Neural cell (in vitro differentiated cells): ENCODE results near the gene SPAM1. TPM values are rescaled to one million over a fixed set of nuclear protein-coding genes. Genes with fewer than 3 reads are reported as not detected.

Experiments used
- H2AFZ ChIP-seq: fragments of 200-600, 300-800 bp; sonication (generic), shearing (Covaris generic); 2 replicates; pipeline ENCODE4 v1.6.0; 2014; ENCODE audit warnings: low read depth, mild to moderate bottlenecking, antibody characterized with exemption, low read length, moderate library complexity
- H3F3A ChIP-seq: fragments of 200-600 bp; shearing (Covaris generic); 2 replicates; pipeline ENCODE4 v1.6.1; 2016; ENCODE audit warnings: mild to moderate bottlenecking, moderate library complexity, mixed read lengths, antibody characterized with exemption, low read length; ENCODE audit not compliant: insufficient read depth, poor library complexity, severe bottlenecking
- H3K27ac ChIP-seq: fragments of 200-600, 300-800 bp; sonication (generic), shearing (Covaris generic); 2 replicates; pipeline ENCODE4 v1.5.1; 2014; ENCODE audit warnings: mild to moderate bottlenecking, low read length, moderate library complexity
- H3K27me3 ChIP-seq: fragments of 300-800, 200-600 bp; sonication (generic), shearing (Covaris generic); 2 replicates; pipeline ENCODE4 v1.6.0; 2014; ENCODE audit warnings: mild to moderate bottlenecking, low read depth, low read length, moderate library complexity; ENCODE audit not compliant: insufficient read depth
- H3K36me3 ChIP-seq: fragments of 300-800, 200-600 bp; sonication (generic), shearing (Covaris generic); 2 replicates; pipeline ENCODE4 v1.5.1; 2014; ENCODE audit warnings: mild to moderate bottlenecking, antibody characterized with exemption, low read length, moderate library complexity; ENCODE audit not compliant: insufficient read depth
- H3K4me2 ChIP-seq: fragments of 300-800, 200-600 bp; sonication (generic), shearing (Covaris generic); 2 replicates; pipeline ENCODE4 v1.6.0; 2014; ENCODE audit warnings: mild to moderate bottlenecking, low read length
- H3K4me3 ChIP-seq: fragments of 300-800, 200-600 bp; sonication (generic), shearing (Covaris generic); 2 replicates; pipeline ENCODE4 v1.5.1; 2014; ENCODE audit warnings: mild to moderate bottlenecking, low read length, moderate library complexity
- H3K79me2 ChIP-seq: fragments of 200-600 bp; shearing (Covaris generic); replicated peaks from 2 replicates; pipeline ENCODE4 v1.6.0; 2014; ENCODE audit warnings: mild to moderate bottlenecking, low read length, moderate library complexity; ENCODE audit not compliant: insufficient read depth
- H3K9ac ChIP-seq: fragments of 300-800, 200-600 bp; sonication (generic), shearing (Covaris generic); 2 replicates; pipeline ENCODE4 v1.6.1; 2016; ENCODE audit warnings: mild to moderate bottlenecking, low read length, mixed read lengths
- H3K9me2 ChIP-seq: fragments of 200-600 bp; shearing (Covaris generic); 2 replicates; pipeline ENCODE4 v1.6.1; 2016; ENCODE audit warnings: mild to moderate bottlenecking, low read length, mixed read lengths; ENCODE audit not compliant: insufficient read depth
- H3K9me3 ChIP-seq: fragments of 200-600, 300-800 bp; sonication (generic), shearing (Covaris generic); 2 replicates; pipeline ENCODE4 v1.6.1; 2016; ENCODE audit warnings: mild to moderate bottlenecking, mixed run types, low read length, moderate library complexity, mixed read lengths
- H4K20me1 ChIP-seq: fragments of 200-600 bp; shearing (Covaris generic); 2 replicates; pipeline ENCODE4 v1.6.1; 2016; ENCODE audit warnings: mild to moderate bottlenecking, mixed run types; ENCODE audit not compliant: insufficient read depth
- EP300 ChIP-seq: fragments of 450-650 bp; conservative IDR thresholded peaks from 2 replicates; pipeline ENCODE4 v1.6.1; 2014; ENCODE audit warnings: antibody characterized with exemption, mild to moderate bottlenecking, moderate library complexity; ENCODE audit not compliant: poor library complexity, severe bottlenecking
- EZH2 ChIP-seq: fragments of 200-600, 300-800 bp; shearing (Covaris generic), sonication (generic); IDR thresholded peaks from 2 replicates; pipeline ENCODE4 v1.6.1; 2014; ENCODE audit warnings: antibody characterized with exemption, low read length, borderline replicate concordance, mild to moderate bottlenecking; ENCODE audit not compliant: insufficient read depth, poor library complexity, severe bottlenecking
- MXI1 ChIP-seq: fragments of 450-650 bp; conservative IDR thresholded peaks from 2 replicates; pipeline ENCODE4 v1.6.1; 2014; ENCODE audit warnings: antibody characterized with exemption, mild to moderate bottlenecking; ENCODE audit not compliant: poor library complexity, severe bottlenecking
- POLR2AphosphoS5 ChIP-seq: IDR thresholded peaks from 2 replicates; pipeline ENCODE4 v1.6.1; 2012
- RAD21 ChIP-seq: fragments of 450-650 bp; conservative IDR thresholded peaks from 2 replicates; pipeline ENCODE4 v1.6.1; 2014; ENCODE audit warnings: antibody characterized with exemption, mild to moderate bottlenecking, moderate library complexity
- SMC3 ChIP-seq: fragments of 450-650 bp; conservative IDR thresholded peaks from 2 replicates; pipeline ENCODE4 v1.6.1; 2014; ENCODE audit warnings: antibody characterized with exemption, mild to moderate bottlenecking, moderate library complexity; ENCODE audit not compliant: poor library complexity
- TAF1 ChIP-seq: IDR thresholded peaks from 2 replicates; pipeline ENCODE4 v1.6.1; 2012; ENCODE audit warnings: low read depth
- polyA plus RNA-seq: library from polyadenylated mRNA; depleted of rRNA; stranded (reverse); fragments of >200 nt; gene quantifications from 2 replicates; pipeline ENCODE4 v1.2.3, GENCODE V29; 2014
- TF ChIP-seq, protein P1 (sequence below): IDR thresholded peaks from 2 replicates; pipeline ENCODE4 v1.6.1; 2012; ENCODE audit warnings: borderline replicate concordance
- TF ChIP-seq, protein P2 (sequence below): fragments of 450-650 bp; IDR thresholded peaks from 2 replicates; pipeline ENCODE4 v1.5.1; 2014; ENCODE audit warnings: antibody characterized with exemption, mild to moderate bottlenecking, moderate library complexity; ENCODE audit not compliant: poor library complexity, severe bottlenecking

The SPAM1 gene
- polyA plus RNA-seq, 1 donor from 2014 or later, result not detected

DNA sequence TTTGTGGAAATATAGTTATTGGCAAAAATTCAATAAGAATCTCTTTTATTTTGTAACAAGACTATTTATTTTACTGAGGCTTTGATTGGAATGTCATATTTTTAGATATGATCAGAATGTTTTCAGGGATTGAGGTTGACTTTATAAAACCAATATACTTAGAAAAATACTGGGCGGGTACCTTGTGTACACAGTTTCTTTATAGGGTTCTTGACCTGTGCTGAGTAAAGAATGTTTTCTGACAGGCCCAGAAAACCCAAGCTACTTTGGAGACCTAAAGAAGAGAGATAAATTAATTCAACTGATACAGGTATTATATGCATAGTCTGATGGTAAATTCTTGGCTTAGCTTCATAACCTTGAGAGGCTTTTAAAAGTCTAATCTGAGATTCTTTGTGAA, 23.9 kb upstream of the SPAM1 start:
- Histone ChIP-seq H3K9ac (no peak overlapping the region), H3K9me3 (no peaks in the 10 kb centered on the region), H3K27me3 (no peaks in the 10 kb centered on the region), H3K27ac (no peak overlapping the region), H3K9me2 (no peaks in the 10 kb centered on the region), H3F3A (no peaks in the 10 kb centered on the region), H3K4me3 (no peak overlapping the region), H2AFZ (no peak overlapping the region), H4K20me1 (no peaks in the 10 kb centered on the region), H3K36me3 (no peaks in the 10 kb centered on the region), H3K79me2 (no peaks in the 10 kb centered on the region), H3K4me2 (no peak overlapping the region)
- no peak for TF ChIP-seq SMC3
- TF ChIP-seq, protein P1, sequence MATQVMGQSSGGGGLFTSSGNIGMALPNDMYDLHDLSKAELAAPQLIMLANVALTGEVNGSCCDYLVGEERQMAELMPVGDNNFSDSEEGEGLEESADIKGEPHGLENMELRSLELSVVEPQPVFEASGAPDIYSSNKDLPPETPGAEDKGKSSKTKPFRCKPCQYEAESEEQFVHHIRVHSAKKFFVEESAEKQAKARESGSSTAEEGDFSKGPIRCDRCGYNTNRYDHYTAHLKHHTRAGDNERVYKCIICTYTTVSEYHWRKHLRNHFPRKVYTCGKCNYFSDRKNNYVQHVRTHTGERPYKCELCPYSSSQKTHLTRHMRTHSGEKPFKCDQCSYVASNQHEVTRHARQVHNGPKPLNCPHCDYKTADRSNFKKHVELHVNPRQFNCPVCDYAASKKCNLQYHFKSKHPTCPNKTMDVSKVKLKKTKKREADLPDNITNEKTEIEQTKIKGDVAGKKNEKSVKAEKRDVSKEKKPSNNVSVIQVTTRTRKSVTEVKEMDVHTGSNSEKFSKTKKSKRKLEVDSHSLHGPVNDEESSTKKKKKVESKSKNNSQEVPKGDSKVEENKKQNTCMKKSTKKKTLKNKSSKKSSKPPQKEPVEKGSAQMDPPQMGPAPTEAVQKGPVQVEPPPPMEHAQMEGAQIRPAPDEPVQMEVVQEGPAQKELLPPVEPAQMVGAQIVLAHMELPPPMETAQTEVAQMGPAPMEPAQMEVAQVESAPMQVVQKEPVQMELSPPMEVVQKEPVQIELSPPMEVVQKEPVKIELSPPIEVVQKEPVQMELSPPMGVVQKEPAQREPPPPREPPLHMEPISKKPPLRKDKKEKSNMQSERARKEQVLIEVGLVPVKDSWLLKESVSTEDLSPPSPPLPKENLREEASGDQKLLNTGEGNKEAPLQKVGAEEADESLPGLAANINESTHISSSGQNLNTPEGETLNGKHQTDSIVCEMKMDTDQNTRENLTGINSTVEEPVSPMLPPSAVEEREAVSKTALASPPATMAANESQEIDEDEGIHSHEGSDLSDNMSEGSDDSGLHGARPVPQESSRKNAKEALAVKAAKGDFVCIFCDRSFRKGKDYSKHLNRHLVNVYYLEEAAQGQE, result no peak
- TF ChIP-seq EP300, result no peak
- TF ChIP-seq MXI1, result no peak
- TF ChIP-seq POLR2AphosphoS5, result no peak
- no peak for TF ChIP-seq RAD21
- no peak for TF ChIP-seq TAF1
- no peak for TF ChIP-seq EZH2
- TF ChIP-seq, protein P2, sequence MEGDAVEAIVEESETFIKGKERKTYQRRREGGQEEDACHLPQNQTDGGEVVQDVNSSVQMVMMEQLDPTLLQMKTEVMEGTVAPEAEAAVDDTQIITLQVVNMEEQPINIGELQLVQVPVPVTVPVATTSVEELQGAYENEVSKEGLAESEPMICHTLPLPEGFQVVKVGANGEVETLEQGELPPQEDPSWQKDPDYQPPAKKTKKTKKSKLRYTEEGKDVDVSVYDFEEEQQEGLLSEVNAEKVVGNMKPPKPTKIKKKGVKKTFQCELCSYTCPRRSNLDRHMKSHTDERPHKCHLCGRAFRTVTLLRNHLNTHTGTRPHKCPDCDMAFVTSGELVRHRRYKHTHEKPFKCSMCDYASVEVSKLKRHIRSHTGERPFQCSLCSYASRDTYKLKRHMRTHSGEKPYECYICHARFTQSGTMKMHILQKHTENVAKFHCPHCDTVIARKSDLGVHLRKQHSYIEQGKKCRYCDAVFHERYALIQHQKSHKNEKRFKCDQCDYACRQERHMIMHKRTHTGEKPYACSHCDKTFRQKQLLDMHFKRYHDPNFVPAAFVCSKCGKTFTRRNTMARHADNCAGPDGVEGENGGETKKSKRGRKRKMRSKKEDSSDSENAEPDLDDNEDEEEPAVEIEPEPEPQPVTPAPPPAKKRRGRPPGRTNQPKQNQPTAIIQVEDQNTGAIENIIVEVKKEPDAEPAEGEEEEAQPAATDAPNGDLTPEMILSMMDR, result no peak

DNA sequence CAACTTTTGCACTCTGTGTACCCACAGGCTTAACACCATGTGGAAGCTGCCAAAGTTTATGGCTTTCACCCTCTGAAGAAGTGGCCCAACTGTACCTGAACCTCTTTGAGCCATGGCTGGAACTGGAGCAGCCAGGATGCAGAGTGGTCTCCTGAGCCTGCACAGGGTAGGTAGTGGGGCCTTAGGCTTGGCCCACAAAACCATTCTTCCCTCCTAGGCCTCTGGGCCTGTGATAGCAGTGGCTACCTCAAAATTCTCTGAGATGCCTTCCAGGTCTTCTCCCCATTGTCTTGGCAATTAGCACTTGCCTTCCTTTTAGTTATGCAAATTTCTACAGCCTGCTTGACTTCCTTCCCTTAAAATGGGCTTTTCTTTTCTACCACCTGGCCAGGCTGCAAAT, 19.3 kb upstream of the SPAM1 start:
- Histone ChIP-seq H3K9me3 (no peaks in the 10 kb centered on the region), H4K20me1 (no peaks in the 10 kb centered on the region), H2AFZ (no peak overlapping the region), H3K79me2 (no peaks in the 10 kb centered on the region), H3K27me3 (no peaks in the 10 kb centered on the region), H3K9me2 (no peaks in the 10 kb centered on the region), H3K27ac (no peak overlapping the region), H3K9ac (no peak overlapping the region), H3K4me3 (no peak overlapping the region), H3F3A (no peaks in the 10 kb centered on the region), H3K36me3 (no peaks in the 10 kb centered on the region), H3K4me2 (no peak overlapping the region)
- TF ChIP-seq, protein P1, result no peak
- TF ChIP-seq MXI1, result no peak
- no peak for TF ChIP-seq EZH2
- no peak for TF ChIP-seq SMC3
- TF ChIP-seq RAD21, result no peak
- no peak for TF ChIP-seq EP300
- TF ChIP-seq, protein P2, result no peak
- TF ChIP-seq POLR2AphosphoS5, result no peak
- TF ChIP-seq TAF1, result no peak
